ENCODE results near the gene DHX8. TPM values are rescaled to one million over a fixed set of nuclear protein-coding genes. Genes with fewer than 3 reads are reported as not detected.
"Not testable (repeated sequence)": the region's sequence is repeated elsewhere in the genome, so short reads cannot be mapped to it uniquely, and the experiment has no call there.

DHX8 gene
- total RNA-seq, 6 experiments from 2014 or later, result 14.1 to 18.6 (median 17.5) TPM

GRCh38 chr17:43469145-43469544, 14.6 kb upstream of the DHX8 start:
- H3K4me1 ChIP-seq, result peaks cover 0 to 9% (median 3%) of the 10 kb centered on the region in 4 donors
- no peak for TF ChIP-seq CTCF (IDR thresholded peaks at IDR 0.05)
- H3K27me3 ChIP-seq, result no peaks in the 10 kb centered on the region
- DNase-seq (no peak), ATAC-seq (no peak)
- H3K9me3 ChIP-seq, result no peaks in the 10 kb centered on the region
- H3K36me3 ChIP-seq, result no peaks in the 10 kb centered on the region
- intact Hi-C loops (cut with DNase I), result loop anchor here in 1 of 2 donors (10.0 kb wide), 1 partner anchor 64 kb away; no protein-coding TSS in a partner anchor
- no peak overlapping the region for H3K4me3 ChIP-seq
- 89% methylated on average over 3 of the region's 4 CpGs for WGBS (ENCODE audit: insufficient coverage, low coverage, low lambda C conversion rate, missing lambda C conversion rate)
- no peak overlapping the region for H3K27ac ChIP-seq

- H3K4me1 ChIP-seq, result peaks cover 0 to 19% (median 8%) of the 10 kb centered on the region in 4 donors
- DNase-seq, result no peak
- 79% methylated on average over 2 of the region's 2 CpGs for WGBS (ENCODE audit: insufficient coverage, low coverage, low lambda C conversion rate, missing lambda C conversion rate)
- H3K4me3 ChIP-seq, result no peak overlapping the region
- no peak overlapping the region for H3K27ac ChIP-seq
- ATAC-seq, result no peak
- H3K9me3 ChIP-seq, result no peaks in the 10 kb centered on the region
- TF ChIP-seq POLR2A (IDR thresholded peaks at IDR 0.05), result no peak
- no peak for TF ChIP-seq CTCF (IDR thresholded peaks at IDR 0.05)
- H3K27me3 ChIP-seq, result no peaks in the 10 kb centered on the region
- intact Hi-C loops (cut with DNase I), result no loop called here
- H3K36me3 ChIP-seq, result no peaks in the 10 kb centered on the region
Observed at GRCh38 chr17:43471585-43472160, 12.1 kb upstream of the DHX8 start.

- 55% methylated on average over 11 of the region's 11 CpGs for WGBS (ENCODE audit: insufficient coverage, low coverage, low lambda C conversion rate, missing lambda C conversion rate)
- H3K4me1 ChIP-seq, result peaks cover 0 to 54% (median 25%) of the 10 kb centered on the region in 4 donors
- intact Hi-C loops (cut with DNase I), result no loop called here
- peak; percentile 74 to 80 (median 77) for ATAC-seq
- H3K27me3 ChIP-seq, result no peaks in the 10 kb centered on the region
- no peaks in the 10 kb centered on the region for H3K36me3 ChIP-seq
- DNase-seq, result peak; percentile 58 to 87 (median 73)
- no peaks in the 10 kb centered on the region for H3K9me3 ChIP-seq
- no peak for TF ChIP-seq CTCF (IDR thresholded peaks at IDR 0.05)
- TF ChIP-seq POLR2A (IDR thresholded peaks at IDR 0.05), result no peak
- H3K4me3 ChIP-seq, result no peak overlapping the region
- peak overlapping the region; percentile 12 to 86 (median 70) for H3K27ac ChIP-seq
Observed at GRCh38 chr17:43475494-43476089, 8.2 kb upstream of the DHX8 start.

GRCh38 chr17:43476306-43476705, 7.5 kb upstream of the DHX8 start:
- H3K4me3 ChIP-seq; H3K27me3 ChIP-seq; ATAC-seq; H3K9me3 ChIP-seq; H3K36me3 ChIP-seq; intact Hi-C loops (cut with DNase I); DNase-seq: not testable (repeated sequence)
- Histone ChIP-seq H3K4me1 (peaks cover 0 to 59% (median 29%) of the 10 kb centered on the region in 4 donors), H3K27ac (peak overlapping the region in 2 of 3 donors; percentile 70 to 86)
- 80% methylated on average over 1 of the region's 9 CpGs for WGBS (ENCODE audit: insufficient coverage, low coverage, low lambda C conversion rate, missing lambda C conversion rate)

- Histone ChIP-seq H3K4me3 (no peak overlapping the region), H3K36me3 (no peaks in the 10 kb centered on the region), H3K4me1 (peaks cover 0 to 76% (median 36%) of the 10 kb centered on the region in 4 donors), H3K9me3 (no peaks in the 10 kb centered on the region), H3K27ac (peak overlapping the region; percentile 19 to 86 (median 72)), H3K27me3 (no peaks in the 10 kb centered on the region)
- TF ChIP-seq POLR2A (IDR thresholded peaks at IDR 0.05) (no peak), CTCF (IDR thresholded peaks at IDR 0.05) (no peak)
- DNase-seq (peak in 1 of 3 donors; percentile 78), ATAC-seq (peak; percentile 34 to 74 (median 49))
- WGBS (ENCODE audit: insufficient coverage, low coverage, low lambda C conversion rate, missing lambda C conversion rate), result 33% methylated on average over 9 of the region's 9 CpGs
- intact Hi-C loops (cut with DNase I), result no loop called here
Observed at GRCh38 chr17:43477832-43478634, 5.7 kb upstream of the DHX8 start.
